Esophagus squamous epithelium (tissue), 4 donors: ENCODE results near the gene DDTL.

ENCODE experiments used
- CTCF ChIP-seq, 6 experiments: fragments of 450-650 bp in 4 of 6; fragments of 200-600 bp in 2 of 6; sonication (generic) in 2 of 6; IDR thresholded peaks; one replicate each; pipeline ENCODE4 v1.5.1; 2016 to 2019; ENCODE audit warnings: antibody characterized with exemption in 6 of 6, mild to moderate bottlenecking in 4 of 6, moderate library complexity in 4 of 6
- POLR2A ChIP-seq, 4 donors: fragments of 450-650 bp; IDR thresholded peaks; one replicate each; pipeline ENCODE4 v1.6.1; 2017; ENCODE audit warnings: antibody characterized with exemption in 4 of 4, mild to moderate bottlenecking in 4 of 4, moderate library complexity in 3 of 4

- TF ChIP-seq CTCF (IDR thresholded peaks at IDR 0.05) (no peak), POLR2A (IDR thresholded peaks at IDR 0.05) (no peak)
Measured at GRCh38 chr22:23970201-23970641, 3.5 kb downstream of the DDTL start.
